ENCODE data around the gene SBNO1. TPM values are rescaled to one million over a fixed set of nuclear protein-coding genes. Genes with fewer than 3 reads are reported as not detected.
A peak's percentile ranks its signal among the peaks of the same experiment; 100 is the strongest.

SBNO1 gene
- total and polyA plus RNA-seq, 2 donors (not counting 3 experiments of a cell fraction or from before 2014, with no cell fraction given) = 4.8 to 34.2 TPM

DNA sequence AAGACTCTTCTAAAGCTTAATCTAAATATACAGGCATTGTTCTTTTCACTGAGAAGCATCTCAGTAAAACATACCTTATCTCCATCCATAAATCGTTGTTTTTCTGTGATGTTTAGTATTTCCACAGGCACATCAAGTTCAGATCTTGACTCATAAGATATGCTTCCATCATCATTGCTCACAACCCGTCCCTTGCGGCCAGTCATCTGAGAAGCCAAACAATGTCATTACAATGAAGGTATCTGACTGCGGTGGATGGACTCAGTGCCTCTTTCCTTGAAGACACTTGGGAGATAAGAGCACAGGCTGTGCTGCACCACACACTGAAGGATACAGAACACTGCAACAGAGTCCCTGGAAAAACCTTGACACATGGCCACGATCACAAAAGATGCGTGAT, 44.8 kb downstream of the SBNO1 start:
- Histone ChIP-seq H3K9ac (replicated peaks; ENCODE audit: extremely low read depth, insufficient read depth, low read length) (no peak overlapping the region), H3K27ac (ENCODE audit: insufficient read depth, low read depth, low read length) (no peak overlapping the region), H3K9me3 (replicated peaks; ENCODE audit: control insufficient read depth, insufficient read depth, low read length) (no peaks in the 10 kb centered on the region), H3K4me1 (ENCODE audit: control insufficient read depth, extremely low read depth, insufficient read depth, low read length) (no peaks in the 10 kb centered on the region), H3K36me3 (ENCODE audit: control insufficient read depth in 2 of 2, extremely low read depth in 1 of 2, insufficient read depth in 2 of 2, low read length in 2 of 2) (peaks cover 22 to 29% of the 10 kb centered on the region in 2 experiments), H3K27me3 (ENCODE audit: control insufficient read depth in 2 of 2, insufficient read depth in 2 of 2, low read length in 2 of 2) (no peaks in the 10 kb centered on the region), H3K4me2 (ENCODE audit: insufficient read depth, low read length) (no peak overlapping the region), H4K20me1 (replicated peaks; ENCODE audit: control insufficient read depth, extremely low read depth, insufficient read depth, low read length) (no peaks in the 10 kb centered on the region), H3K9me1 (replicated peaks; ENCODE audit: control insufficient read depth, extremely low read depth, insufficient read depth, low read length) (no peaks in the 10 kb centered on the region), H2AFZ (ENCODE audit: low read depth, low read length) (no peak overlapping the region), H3K4me3 (replicated peaks in 1 of 3; ENCODE audit: insufficient read depth in 1 of 3, low read depth in 1 of 3, low read length in 3 of 3) (no peak overlapping the region), H3K79me2 (ENCODE audit: control insufficient read depth, insufficient read depth, low read length) (no peaks in the 10 kb centered on the region)
- CTCF ChIA-PET = no interaction called here
- intact Hi-C loops (cut with micrococcal nuclease) (no loop called here), dilution Hi-C loops (cut with MboI; ENCODE audit: extremely low pct_ligation_motif_present, low sequenced_read_pairs) (no loop called here)
- TF ChIP-seq POLR2AphosphoS5 (IDR thresholded peaks at IDR 0.05; ENCODE audit: insufficient read depth, low read depth, low read length) (no peak), FOS (IDR thresholded peaks at IDR 0.05; ENCODE audit: borderline replicate concordance, insufficient read depth, low read length) (no peak), GATA2 (IDR thresholded peaks at IDR 0.05; ENCODE audit: insufficient read depth, insufficient read length, low read depth, low read length) (no peak), JUN (IDR thresholded peaks at IDR 0.05; ENCODE audit: borderline replicate concordance, insufficient read depth, insufficient read length, low read depth) (no peak), POLR2A (IDR thresholded peaks at IDR 0.05; ENCODE audit: low read depth, low read length) (no peak), EZH2 (IDR thresholded peaks at IDR 0.05; ENCODE audit: borderline replicate concordance, low read depth, low read length, severe bottlenecking) (no peak), MYC (IDR thresholded peaks at IDR 0.05; ENCODE audit: low read depth, low read length) (no peak)
- TF ChIP-seq, protein P1, sequence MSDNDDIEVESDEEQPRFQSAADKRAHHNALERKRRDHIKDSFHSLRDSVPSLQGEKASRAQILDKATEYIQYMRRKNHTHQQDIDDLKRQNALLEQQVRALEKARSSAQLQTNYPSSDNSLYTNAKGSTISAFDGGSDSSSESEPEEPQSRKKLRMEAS (IDR thresholded peaks at IDR 0.05; ENCODE audit: insufficient read depth, insufficient read length) = no peak
- TF ChIP-seq, protein P2, sequence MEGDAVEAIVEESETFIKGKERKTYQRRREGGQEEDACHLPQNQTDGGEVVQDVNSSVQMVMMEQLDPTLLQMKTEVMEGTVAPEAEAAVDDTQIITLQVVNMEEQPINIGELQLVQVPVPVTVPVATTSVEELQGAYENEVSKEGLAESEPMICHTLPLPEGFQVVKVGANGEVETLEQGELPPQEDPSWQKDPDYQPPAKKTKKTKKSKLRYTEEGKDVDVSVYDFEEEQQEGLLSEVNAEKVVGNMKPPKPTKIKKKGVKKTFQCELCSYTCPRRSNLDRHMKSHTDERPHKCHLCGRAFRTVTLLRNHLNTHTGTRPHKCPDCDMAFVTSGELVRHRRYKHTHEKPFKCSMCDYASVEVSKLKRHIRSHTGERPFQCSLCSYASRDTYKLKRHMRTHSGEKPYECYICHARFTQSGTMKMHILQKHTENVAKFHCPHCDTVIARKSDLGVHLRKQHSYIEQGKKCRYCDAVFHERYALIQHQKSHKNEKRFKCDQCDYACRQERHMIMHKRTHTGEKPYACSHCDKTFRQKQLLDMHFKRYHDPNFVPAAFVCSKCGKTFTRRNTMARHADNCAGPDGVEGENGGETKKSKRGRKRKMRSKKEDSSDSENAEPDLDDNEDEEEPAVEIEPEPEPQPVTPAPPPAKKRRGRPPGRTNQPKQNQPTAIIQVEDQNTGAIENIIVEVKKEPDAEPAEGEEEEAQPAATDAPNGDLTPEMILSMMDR (IDR thresholded peaks at IDR 0.05; ENCODE audit: extremely low read depth in 1 of 2, insufficient read depth in 1 of 2, low read depth in 1 of 2, low read length in 2 of 2) = no peak
- TSS peak; percentile 14 for BruUV-seq (replicated peaks)
- DNase-seq (ENCODE audit: low read depth, low spot score) (no peak), FAIRE-seq (no peak)
- POLR2A ChIA-PET = no interaction called here
